MM.1S (cell line): ENCODE results near the gene LAMTOR1.
"Not testable (repeated sequence)": the region's sequence is repeated elsewhere in the genome, so short reads cannot be mapped to it uniquely, and the experiment has no call there.

Experiments used
- DNase-seq: peaks from one replicate; pipeline ENCODE4 v3.0.0-alpha.2; 2015
- H2AFZ ChIP-seq: fragments of 300-600 bp; sonication (generic); 2 replicates; pipeline ENCODE4 v1.6.0; 2016; ENCODE audit warnings: antibody characterized with exemption, low read length
- H3F3A ChIP-seq: fragments of 300-600 bp; sonication (generic); 2 replicates; pipeline ENCODE4 v1.6.1; 2016; ENCODE audit warnings: mild to moderate bottlenecking, antibody characterized with exemption, low read length, moderate library complexity, mixed read lengths; ENCODE audit not compliant: insufficient read depth
- H3K27ac ChIP-seq: fragments of 300-600 bp; sonication (generic); 2 replicates; pipeline ENCODE4 v1.5.1; 2016; ENCODE audit warnings: mild to moderate bottlenecking, low read length
- H3K27me3 ChIP-seq: fragments of 300-600 bp; sonication (generic); replicated peaks from 2 replicates; pipeline ENCODE4 v1.6.0; 2016; ENCODE audit warnings: low read length; ENCODE audit not compliant: insufficient read depth
- H3K36me3 ChIP-seq: fragments of 300-600 bp; sonication (generic); replicated peaks from 2 replicates; pipeline ENCODE4 v1.6.1; 2016; ENCODE audit warnings: mild to moderate bottlenecking, low read length, mixed read lengths; ENCODE audit not compliant: insufficient read depth
- H3K4me1 ChIP-seq: fragments of 300-600 bp; sonication (generic); 2 replicates; pipeline ENCODE4 v1.6.1; 2016; ENCODE audit warnings: low read length, mixed read lengths
- H3K4me2 ChIP-seq: fragments of 300-600 bp; sonication (generic); 2 replicates; pipeline ENCODE4 v1.6.0; 2016; ENCODE audit warnings: low read depth, low read length
- H3K4me3 ChIP-seq: fragments of 300-600 bp; sonication (generic); 2 replicates; pipeline ENCODE4 v1.5.1; 2016; ENCODE audit warnings: low read length, mixed read lengths
- H3K79me2 ChIP-seq: fragments of 300-600 bp; sonication (generic); 2 replicates; pipeline ENCODE4 v1.6.1; 2016; ENCODE audit warnings: mixed run types, low read length, mixed read lengths
- H3K9ac ChIP-seq: fragments of 300-600 bp; sonication (generic); 2 replicates; pipeline ENCODE4 v1.6.1; 2016; ENCODE audit warnings: low read length, mixed read lengths
- H3K9me2 ChIP-seq: fragments of 300-600 bp; sonication (generic); replicated peaks from 2 replicates; pipeline ENCODE4 v1.6.1; 2016; ENCODE audit warnings: mild to moderate bottlenecking, low read length, mixed read lengths; ENCODE audit not compliant: insufficient read depth
- H3K9me3 ChIP-seq: fragments of 300-600 bp; sonication (generic); replicated peaks from 2 replicates; pipeline ENCODE4 v1.6.1; 2016; ENCODE audit warnings: mild to moderate bottlenecking, low read length, mixed read lengths; ENCODE audit not compliant: insufficient read depth
- H4K20me1 ChIP-seq: fragments of 300-600 bp; sonication (generic); 2 replicates; pipeline ENCODE4 v1.6.1; 2016; ENCODE audit warnings: mild to moderate bottlenecking, low read length, moderate library complexity, mixed read lengths; ENCODE audit not compliant: insufficient read depth
- CTCF ChIP-seq: fragments of 300-600 bp; sonication (generic); IDR thresholded peaks from 2 replicates; pipeline ENCODE4 v1.5.1; 2016; ENCODE audit warnings: antibody characterized with exemption, low read length, mixed read lengths
- EZH2 ChIP-seq: fragments of 300-600 bp; sonication (generic); optimal IDR thresholded peaks from 2 replicates; pipeline ENCODE3; 2017; ENCODE audit warnings: low read depth, mild to moderate bottlenecking, antibody characterized with exemption, low read length, mixed read lengths
- EZH2phosphoT487 ChIP-seq: fragments of 300-600 bp; sonication (generic); IDR thresholded peaks from 2 replicates; pipeline ENCODE4 v1.6.1; 2018; ENCODE audit warnings: antibody characterized with exemption, low read length

Gene LAMTOR1

GRCh38 chr11:72135891-72136683, 33.0 kb upstream of the LAMTOR1 start:
- no peaks in the 10 kb centered on the region for H3K4me1 ChIP-seq
- H2AFZ ChIP-seq = no peak overlapping the region
- no peaks in the 10 kb centered on the region for H3K27me3 ChIP-seq
- H3K9me2 ChIP-seq = no peaks in the 10 kb centered on the region
- H3K36me3 ChIP-seq = no peaks in the 10 kb centered on the region
- no peak for DNase-seq
- H3K79me2 ChIP-seq = no peaks in the 10 kb centered on the region
- H4K20me1 ChIP-seq = no peaks in the 10 kb centered on the region
- no peak overlapping the region for H3K4me2 ChIP-seq
- no peak overlapping the region for H3K9ac ChIP-seq
- H3K9me3 ChIP-seq = no peaks in the 10 kb centered on the region
- no peak overlapping the region for H3K27ac ChIP-seq
- TF ChIP-seq EZH2 (no peak), EZH2phosphoT487 (no peak), CTCF (no peak)
- H3F3A ChIP-seq = no peaks in the 10 kb centered on the region
- H3K4me3 ChIP-seq = no peak overlapping the region

- not testable (repeated sequence) for H3F3A ChIP-seq, H3K27ac ChIP-seq, H4K20me1 ChIP-seq, H3K9me3 ChIP-seq, H3K4me2 ChIP-seq, H3K79me2 ChIP-seq, H3K9ac ChIP-seq, H3K36me3 ChIP-seq, H3K9me2 ChIP-seq, H3K4me3 ChIP-seq, H3K27me3 ChIP-seq, H3K4me1 ChIP-seq, DNase-seq, H2AFZ ChIP-seq
These were observed 32.4 kb upstream of the LAMTOR1 start, which contains the start of gene FOLR3 for GRCh38 chr11:72135473-72135872. TSS of gene FOLR3 (plus strand) at chr11:72135725. CDS start at chr11:72135953, 228 bp downstream.

- no peak for DNase-seq
- TF ChIP-seq EZH2phosphoT487 = no peak
- TF ChIP-seq CTCF = no peak
- TF ChIP-seq EZH2 = no peak
- Histone ChIP-seq H3K4me3 (no peak overlapping the region), H2AFZ (no peak overlapping the region), H3K4me1 (no peaks in the 10 kb centered on the region), H3K79me2 (no peaks in the 10 kb centered on the region), H3K27ac (no peak overlapping the region), H3F3A (no peaks in the 10 kb centered on the region), H3K4me2 (no peak overlapping the region), H3K9me2 (no peaks in the 10 kb centered on the region), H3K27me3 (no peaks in the 10 kb centered on the region), H3K9me3 (no peaks in the 10 kb centered on the region), H3K9ac (no peak overlapping the region), H4K20me1 (no peaks in the 10 kb centered on the region), H3K36me3 (no peaks in the 10 kb centered on the region)
These were observed 29.5 kb upstream of the LAMTOR1 start for GRCh38 chr11:72132646-72133045.

- Histone ChIP-seq H3K4me3 (no peak overlapping the region), H3K4me1 (no peaks in the 10 kb centered on the region), H3K79me2 (no peaks in the 10 kb centered on the region), H3K36me3 (no peaks in the 10 kb centered on the region), H3K9me2 (no peaks in the 10 kb centered on the region), H3K9ac (no peak overlapping the region), H4K20me1 (no peaks in the 10 kb centered on the region), H2AFZ (no peak overlapping the region), H3F3A (no peaks in the 10 kb centered on the region), H3K27ac (no peak overlapping the region), H3K27me3 (no peaks in the 10 kb centered on the region), H3K4me2 (no peak overlapping the region), H3K9me3 (no peaks in the 10 kb centered on the region)
- TF ChIP-seq CTCF (no peak), EZH2 (no peak), EZH2phosphoT487 (no peak)
- no peak for DNase-seq
These were observed 26.3 kb upstream of the LAMTOR1 start for GRCh38 chr11:72129381-72129780.
